GM18909 (cell line): ENCODE measurements around the gene BRK1.
"Not testable (repeated sequence)": the region's sequence is repeated elsewhere in the genome, so short reads cannot be mapped to it uniquely, and the experiment has no call there.

Source experiments
- ATAC-seq: cut with Tn5 transposase; IDR thresholded peaks from one replicate; pipeline ENCODE4 v1.9.1; 2021; ENCODE audit warnings: mild to moderate bottlenecking; ENCODE audit not compliant: unreplicated experiment, poor library complexity

BRK1 gene

GRCh38 chr3:10175334-10175733 lies 59.9 kb downstream of the BRK1 start:
- not testable (repeated sequence) for ATAC-seq

- ATAC-seq = not testable (repeated sequence)
These were observed 60.7 kb downstream of the BRK1 start for GRCh38 chr3:10176150-10176549.
